ENCODE results near the gene DEFB132. TPM values are rescaled to one million over a fixed set of nuclear protein-coding genes. Genes with fewer than 3 reads are reported as not detected.

DEFB132 gene
- total and polyA plus RNA-seq, 2 of the 13 experiments (the other 11 are each of a cell fraction or from before 2014, with no cell fraction given), result not detected

DNA sequence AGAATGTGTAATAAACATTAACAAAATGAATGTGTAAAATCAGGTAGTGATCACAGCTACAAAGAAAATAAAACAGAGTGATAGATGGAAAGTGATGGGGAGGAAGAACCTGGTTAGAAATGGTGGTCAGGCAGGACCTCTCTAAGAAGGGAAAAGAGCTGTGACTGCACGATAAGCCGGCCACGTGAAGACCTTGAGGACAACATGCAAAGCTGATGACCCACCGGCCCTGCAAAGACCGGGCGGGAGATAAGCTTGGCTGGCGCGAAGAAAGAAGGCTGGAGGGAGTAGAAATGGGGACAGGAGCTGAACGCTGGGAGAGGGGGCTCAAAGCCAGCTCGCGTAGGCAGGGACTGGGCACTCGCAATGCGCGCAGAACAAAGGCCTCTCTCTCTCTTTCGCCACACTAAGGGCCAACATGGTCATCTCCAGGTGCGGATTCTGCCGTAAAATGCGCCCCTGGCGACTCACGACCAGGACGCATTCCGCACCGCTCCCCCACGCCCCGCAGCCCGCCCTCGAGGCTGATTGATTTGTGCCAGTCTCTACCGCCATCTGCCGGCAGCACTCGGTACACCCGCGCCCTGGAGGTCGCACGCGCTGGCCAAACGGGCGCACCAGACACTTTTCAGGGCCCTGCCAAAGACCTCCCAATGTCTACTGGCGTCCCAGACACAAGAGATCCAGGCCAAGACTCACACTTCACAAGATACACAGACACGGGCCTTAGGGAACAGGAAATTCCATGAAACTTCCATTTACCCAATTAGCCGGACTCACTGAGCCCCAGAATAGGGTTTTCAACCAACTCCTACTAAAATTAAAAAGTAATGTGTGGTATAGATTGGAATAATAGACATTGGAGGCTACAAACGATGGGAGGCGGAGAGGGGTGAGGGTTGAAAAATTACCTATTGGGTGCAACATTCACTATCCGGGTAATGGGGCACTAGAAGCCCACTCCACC, 9.4 kb downstream of the DEFB132 start (continued):
- TF ChIP-seq ATRX (CRISPR knock-in tag; IDR thresholded peaks at IDR 0.05; ENCODE audit: borderline replicate concordance), result no peak
- peak; percentile 91; the same call in 1 of the 2 replicates for TF ChIP-seq ZNF724P (CRISPR knock-in tag; IDR thresholded peaks at IDR 0.05; ENCODE audit: borderline replicate concordance)
- no peak for TF ChIP-seq CENPT (CRISPR knock-in tag; IDR thresholded peaks at IDR 0.05; ENCODE audit: low read depth)
- TF ChIP-seq CAMTA2 (CRISPR knock-in tag; IDR thresholded peaks at IDR 0.05; ENCODE audit: borderline replicate concordance), result peak; percentile 87
- TF ChIP-seq ZNF451 (CRISPR knock-in tag; IDR thresholded peaks at IDR 0.05), result no peak
- TF ChIP-seq, protein P1, sequence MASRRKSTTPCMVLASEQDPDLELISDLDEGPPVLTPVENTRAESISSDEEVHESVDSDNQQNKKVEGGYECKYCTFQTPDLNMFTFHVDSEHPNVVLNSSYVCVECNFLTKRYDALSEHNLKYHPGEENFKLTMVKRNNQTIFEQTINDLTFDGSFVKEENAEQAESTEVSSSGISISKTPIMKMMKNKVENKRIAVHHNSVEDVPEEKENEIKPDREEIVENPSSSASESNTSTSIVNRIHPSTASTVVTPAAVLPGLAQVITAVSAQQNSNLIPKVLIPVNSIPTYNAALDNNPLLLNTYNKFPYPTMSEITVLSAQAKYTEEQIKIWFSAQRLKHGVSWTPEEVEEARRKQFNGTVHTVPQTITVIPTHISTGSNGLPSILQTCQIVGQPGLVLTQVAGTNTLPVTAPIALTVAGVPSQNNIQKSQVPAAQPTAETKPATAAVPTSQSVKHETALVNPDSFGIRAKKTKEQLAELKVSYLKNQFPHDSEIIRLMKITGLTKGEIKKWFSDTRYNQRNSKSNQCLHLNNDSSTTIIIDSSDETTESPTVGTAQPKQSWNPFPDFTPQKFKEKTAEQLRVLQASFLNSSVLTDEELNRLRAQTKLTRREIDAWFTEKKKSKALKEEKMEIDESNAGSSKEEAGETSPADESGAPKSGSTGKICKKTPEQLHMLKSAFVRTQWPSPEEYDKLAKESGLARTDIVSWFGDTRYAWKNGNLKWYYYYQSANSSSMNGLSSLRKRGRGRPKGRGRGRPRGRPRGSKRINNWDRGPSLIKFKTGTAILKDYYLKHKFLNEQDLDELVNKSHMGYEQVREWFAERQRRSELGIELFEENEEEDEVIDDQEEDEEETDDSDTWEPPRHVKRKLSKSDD (CRISPR knock-in tag; IDR thresholded peaks at IDR 0.05; ENCODE audit: low read depth), result peak; percentile 84
- no peak for TF ChIP-seq SCMH1 (CRISPR knock-in tag; IDR thresholded peaks at IDR 0.05; ENCODE audit: borderline replicate concordance)
- peak; percentile 86 for TF ChIP-seq MEF2D (CRISPR knock-in tag; IDR thresholded peaks at IDR 0.05)
- TF ChIP-seq ZNF232 (CRISPR knock-in tag; IDR thresholded peaks at IDR 0.05; ENCODE audit: borderline replicate concordance), result peak; percentile 95
- peak; percentile 73 for TF ChIP-seq TAF1 (CRISPR knock-in tag; IDR thresholded peaks at IDR 0.05)
- TF ChIP-seq ZNF335 (CRISPR knock-in tag; IDR thresholded peaks at IDR 0.05), result 0 out of 2 replicates have a peak, but pooled peaks have one; percentile 46
- no peak for TF ChIP-seq KDM1A (CRISPR knock-in tag; IDR thresholded peaks at IDR 0.05)
- TF ChIP-seq ZNF792 (CRISPR knock-in tag; IDR thresholded peaks at IDR 0.05), result peak; percentile 88
- TF ChIP-seq HNF4A (CRISPR knock-in tag; IDR thresholded peaks at IDR 0.05), result peak; percentile 65
- peak; percentile 99 for TF ChIP-seq NAIF1 (CRISPR knock-in tag; IDR thresholded peaks at IDR 0.05; ENCODE audit: borderline replicate concordance)
- peak; percentile 61 for TF ChIP-seq ZBTB43 (CRISPR knock-in tag; conservative IDR thresholded peaks at IDR 0.05)
- peak; percentile 64; the same call in 1 of the 2 replicates for TF ChIP-seq KLF6 (CRISPR knock-in tag; IDR thresholded peaks at IDR 0.05)
- TF ChIP-seq NKX3-1 (CRISPR knock-in tag; IDR thresholded peaks at IDR 0.05), result peak; percentile 80; the same call in 1 of the 2 replicates
- TF ChIP-seq RBAK (CRISPR knock-in tag; IDR thresholded peaks at IDR 0.05), result no peak; the same call in 1 of the 2 replicates
- peak; percentile 95 for TF ChIP-seq ZNF776 (CRISPR knock-in tag; IDR thresholded peaks at IDR 0.05)
- TF ChIP-seq JUNB (CRISPR knock-in tag; IDR thresholded peaks at IDR 0.05; ENCODE audit: borderline replicate concordance), result peak; percentile 93
- TF ChIP-seq PTBP1 (IDR thresholded peaks at IDR 0.05; ENCODE audit: low read depth, low read length, poor library complexity, severe bottlenecking), result peak; percentile 94
- no peak for TF ChIP-seq PLSCR1 (CRISPR knock-in tag; IDR thresholded peaks at IDR 0.05; ENCODE audit: borderline replicate concordance)
- peak; percentile 34; the same call in 1 of the 2 replicates for TF ChIP-seq ZBTB20 (CRISPR knock-in tag; IDR thresholded peaks at IDR 0.05; ENCODE audit: borderline replicate concordance, low read depth)
- peak; percentile 97 for TF ChIP-seq IRX3 (CRISPR knock-in tag; IDR thresholded peaks at IDR 0.05; ENCODE audit: borderline replicate concordance, low read depth)

Measured in HepG2 (cell line).